Activated naive CD8-positive, alpha-beta T cell treated with anti-CD3 and anti-CD28 coated beads, Interleukin-2, amount 50 U/mL, for 24 hours (primary cell): ENCODE measurements around the gene RNF157.
A peak's percentile ranks its signal among the peaks of the same experiment; 100 is the strongest.

Experiments
- ATAC-seq: fragments of 150-1000 bp; cut with Tn5 transposase; one replicate; pipeline ENCODE4 v1.10.0; 2021
- DNase-seq: peaks from one replicate; pipeline ENCODE4 v3.0.0; 2021
- H3K27ac Mint-ChIP-seq: one replicate; pipeline ENCODE4 v1.8.0; 2021; ENCODE audit warnings: mild to moderate bottlenecking, mixed read lengths
- H3K27me3 Mint-ChIP-seq: one replicate; pipeline ENCODE4 v1.8.0; 2021; ENCODE audit warnings: mixed read lengths
- H3K36me3 Mint-ChIP-seq: one replicate; pipeline ENCODE4 v1.8.0; 2021; ENCODE audit warnings: low read depth, mixed read lengths
- H3K4me1 Mint-ChIP-seq: one replicate; pipeline ENCODE4 v1.8.0; 2021; ENCODE audit warnings: mixed read lengths
- H3K4me3 Mint-ChIP-seq: one replicate; pipeline ENCODE4 v1.8.0; 2021; ENCODE audit warnings: mild to moderate bottlenecking, moderate library complexity, mixed read lengths
- H3K9me3 Mint-ChIP-seq: one replicate; pipeline ENCODE4 v1.8.0; 2021; ENCODE audit warnings: mixed read lengths

RNF157 gene

GRCh38 chr17:76137001-76137350 is 103.3 kb downstream of the RNF157 start:
- no peak for ATAC-seq
- H3K27ac Mint-ChIP-seq, result no peak overlapping the region

GRCh38 chr17:76136276-76137000 is 103.9 kb downstream of the RNF157 start:
- Mint-ChIP-seq H3K27ac (no peak overlapping the region), H3K27me3 (peaks cover 2% of the 10 kb centered on the region), H3K4me3 (no peak overlapping the region), H3K36me3 (no peaks in the 10 kb centered on the region), H3K9me3 (no peaks in the 10 kb centered on the region), H3K4me1 (peaks cover 32% of the 10 kb centered on the region)
- ATAC-seq (no peak), DNase-seq (no peak)

More at GRCh38 chr17:76137001-76137350, 103.3 kb downstream of the RNF157 start:
- no peaks in the 10 kb centered on the region for H3K9me3 Mint-ChIP-seq
- H3K4me3 Mint-ChIP-seq, result no peak overlapping the region
- peaks cover 37% of the 10 kb centered on the region for H3K4me1 Mint-ChIP-seq
- peaks cover 2% of the 10 kb centered on the region for H3K27me3 Mint-ChIP-seq
- no peak for DNase-seq
- H3K36me3 Mint-ChIP-seq, result no peaks in the 10 kb centered on the region

GRCh38 chr17:76135810-76136188 is 104.5 kb downstream of the RNF157 start:
- H3K36me3 Mint-ChIP-seq, result no peaks in the 10 kb centered on the region
- no peak overlapping the region for H3K4me3 Mint-ChIP-seq
- peaks cover 2% of the 10 kb centered on the region for H3K27me3 Mint-ChIP-seq
- H3K27ac Mint-ChIP-seq, result no peak overlapping the region
- no peaks in the 10 kb centered on the region for H3K9me3 Mint-ChIP-seq
- ATAC-seq (no peak), DNase-seq (no peak)
- H3K4me1 Mint-ChIP-seq, result peaks cover 29% of the 10 kb centered on the region

GRCh38 chr17:76134911-76135809 is 105.1 kb downstream of the RNF157 start:
- Mint-ChIP-seq H3K36me3 (no peaks in the 10 kb centered on the region), H3K27ac (peak overlapping the region; percentile 4), H3K9me3 (no peaks in the 10 kb centered on the region), H3K4me3 (no peak overlapping the region), H3K27me3 (no peaks in the 10 kb centered on the region), H3K4me1 (peaks cover 25% of the 10 kb centered on the region)
- ATAC-seq (peak; percentile 47), DNase-seq (peak; percentile 15)

DNA sequence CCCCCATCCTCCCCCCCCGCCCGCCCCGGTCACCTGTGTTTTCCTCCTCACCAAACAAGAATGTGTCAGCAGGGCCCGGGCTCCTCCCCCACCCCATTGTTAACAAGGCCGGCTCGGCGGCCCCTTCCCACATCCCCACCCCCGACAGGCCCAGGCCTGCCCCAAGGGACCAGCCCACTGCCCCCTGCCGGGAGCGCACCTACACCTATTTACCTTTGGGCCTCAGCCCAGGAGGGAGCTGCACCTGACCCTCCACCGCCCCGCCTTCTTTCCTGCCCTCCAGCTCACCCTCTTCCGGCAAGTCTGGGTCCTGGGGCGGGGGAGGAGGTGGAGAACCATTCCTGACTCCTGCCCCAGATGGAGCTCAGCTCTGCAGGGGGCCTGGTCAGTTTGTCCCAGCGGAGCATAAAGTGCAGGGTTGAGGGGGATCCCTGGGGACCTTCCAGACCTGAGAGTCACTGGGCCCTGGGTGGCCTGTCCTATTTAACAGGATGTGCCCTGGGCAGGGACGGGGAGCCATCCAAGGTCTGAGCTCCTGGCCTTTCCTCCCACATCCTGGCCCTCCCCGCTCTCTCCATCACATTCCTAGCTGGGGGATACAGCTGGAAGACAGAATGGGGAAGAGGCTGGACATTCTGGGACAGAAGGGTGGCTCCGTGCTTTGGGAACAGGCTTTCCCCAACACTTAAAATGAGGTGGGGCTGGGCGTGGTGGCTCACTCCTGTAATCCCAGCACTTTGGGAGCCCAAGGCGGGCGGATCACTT is 107.5 kb downstream of the RNF157 start:
- no peaks in the 10 kb centered on the region for H3K9me3 Mint-ChIP-seq
- no peak for ATAC-seq
- H3K27ac Mint-ChIP-seq, result no peak overlapping the region
- H3K27me3 Mint-ChIP-seq, result no peaks in the 10 kb centered on the region
- H3K4me1 Mint-ChIP-seq, result peaks cover 22% of the 10 kb centered on the region
- no peaks in the 10 kb centered on the region for H3K36me3 Mint-ChIP-seq
- no peak overlapping the region for H3K4me3 Mint-ChIP-seq
- no peak for DNase-seq

- DNase-seq, result no peak
- Mint-ChIP-seq H3K36me3 (no peaks in the 10 kb centered on the region), H3K4me1 (peaks cover 26% of the 10 kb centered on the region), H3K27ac (no peak overlapping the region), H3K27me3 (no peaks in the 10 kb centered on the region), H3K4me3 (no peak overlapping the region), H3K9me3 (no peaks in the 10 kb centered on the region)
- no peak for ATAC-seq
Observed at GRCh38 chr17:76131692-76132573, 108.4 kb downstream of the RNF157 start.

GRCh38 chr17:76131051-76131691 is 109.1 kb downstream of the RNF157 start:
- Mint-ChIP-seq H3K27ac (no peak overlapping the region), H3K4me3 (no peak overlapping the region), H3K9me3 (no peaks in the 10 kb centered on the region), H3K27me3 (no peaks in the 10 kb centered on the region), H3K36me3 (no peaks in the 10 kb centered on the region), H3K4me1 (peaks cover 32% of the 10 kb centered on the region)
- DNase-seq, result no peak
- no peak for ATAC-seq

DNA sequence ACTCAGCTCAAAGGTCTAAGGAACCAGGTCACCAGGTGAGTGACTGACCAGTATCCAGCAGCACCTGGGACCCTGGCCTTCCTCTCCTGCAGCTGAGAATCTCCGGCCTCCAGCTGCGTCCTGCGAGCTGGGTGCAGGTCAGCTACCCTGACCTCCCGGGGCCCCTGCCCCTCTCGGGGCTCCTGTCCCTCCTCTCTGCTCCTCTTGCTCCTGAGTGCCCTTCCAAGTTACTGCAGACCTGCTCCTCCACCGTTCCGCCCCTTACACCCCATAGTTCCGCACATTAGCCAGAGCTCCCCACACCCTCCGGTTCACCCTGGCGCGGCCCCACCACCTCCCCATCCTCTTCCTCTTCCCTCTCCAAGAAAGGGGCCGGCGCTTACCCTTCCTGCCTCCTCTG is 109.8 kb downstream of the RNF157 start:
- DNase-seq (no peak), ATAC-seq (no peak)
- Mint-ChIP-seq H3K9me3 (no peaks in the 10 kb centered on the region), H3K4me1 (peaks cover 33% of the 10 kb centered on the region), H3K27ac (no peak overlapping the region), H3K27me3 (no peaks in the 10 kb centered on the region), H3K4me3 (no peak overlapping the region), H3K36me3 (no peaks in the 10 kb centered on the region)

DNA sequence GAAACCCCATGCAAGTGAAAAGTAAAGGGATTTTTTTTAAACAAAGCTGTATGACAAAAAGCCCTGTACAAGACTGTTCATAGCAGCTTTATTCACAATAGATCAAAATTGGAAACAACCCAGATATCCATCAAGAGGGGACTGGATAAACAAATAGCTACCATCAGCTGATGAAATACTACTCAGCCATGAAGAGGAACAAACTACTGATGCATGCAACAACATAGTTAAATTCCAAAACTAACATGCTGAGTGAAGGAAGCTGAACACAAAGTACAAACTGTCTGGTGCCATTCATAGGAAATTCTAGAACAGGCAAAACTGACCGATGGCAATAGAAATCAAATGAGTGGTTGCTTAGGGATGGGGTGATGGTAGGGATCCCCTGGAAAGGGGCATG is 114.4 kb downstream of the RNF157 start:
- Mint-ChIP-seq H3K9me3 (no peaks in the 10 kb centered on the region), H3K36me3 (no peaks in the 10 kb centered on the region), H3K27ac (no peak overlapping the region), H3K4me3 (no peak overlapping the region), H3K27me3 (no peaks in the 10 kb centered on the region), H3K4me1 (peaks cover 21% of the 10 kb centered on the region)
- no peak for DNase-seq
- no peak for ATAC-seq

DNA sequence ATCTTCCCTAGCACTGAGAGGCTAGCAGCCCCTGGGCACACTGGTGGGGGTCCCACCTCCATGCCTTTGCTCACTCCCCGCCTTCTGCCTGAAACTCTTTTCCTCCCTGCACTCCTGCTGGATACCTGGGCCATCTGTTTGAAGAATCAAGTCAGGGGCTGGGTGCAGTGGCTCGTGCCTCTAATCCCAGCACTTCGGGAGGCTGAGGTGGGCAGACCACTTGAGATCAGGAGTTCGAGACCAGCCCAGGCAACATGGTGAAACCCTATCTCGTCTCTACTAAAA is 115.0 kb downstream of the RNF157 start:
- Mint-ChIP-seq H3K9me3 (no peaks in the 10 kb centered on the region), H3K4me1 (peaks cover 21% of the 10 kb centered on the region), H3K27ac (no peak overlapping the region)

GRCh38 chr17:76124582-76125390 is 115.5 kb downstream of the RNF157 start:
- H3K27ac Mint-ChIP-seq, result peak overlapping the region; percentile 11
- H3K9me3 Mint-ChIP-seq, result no peaks in the 10 kb centered on the region
- H3K27me3 Mint-ChIP-seq, result no peaks in the 10 kb centered on the region
- H3K4me1 Mint-ChIP-seq, result peaks cover 21% of the 10 kb centered on the region
- H3K36me3 Mint-ChIP-seq, result no peaks in the 10 kb centered on the region
- ATAC-seq (no peak), DNase-seq (peak; percentile 24)
- no peak overlapping the region for H3K4me3 Mint-ChIP-seq

More for the DNA sequence above, 115.0 kb downstream of the RNF157 start:
- no peak overlapping the region for H3K4me3 Mint-ChIP-seq
- DNase-seq, result no peak
- H3K27me3 Mint-ChIP-seq, result no peaks in the 10 kb centered on the region
- ATAC-seq, result no peak
- H3K36me3 Mint-ChIP-seq, result no peaks in the 10 kb centered on the region

GRCh38 chr17:76123749-76124581 is 116.3 kb downstream of the RNF157 start:
- Mint-ChIP-seq H3K4me1 (peaks cover 21% of the 10 kb centered on the region), H3K9me3 (no peaks in the 10 kb centered on the region), H3K27me3 (no peaks in the 10 kb centered on the region), H3K36me3 (no peaks in the 10 kb centered on the region), H3K27ac (no peak overlapping the region), H3K4me3 (no peak overlapping the region)
- ATAC-seq, result no peak
- DNase-seq, result no peak
